HG03097 (cell line): ENCODE measurements around the gene FBN1.

Source experiments
- ATAC-seq: cut with Tn5 transposase; IDR thresholded peaks from one replicate; pipeline ENCODE4 v1.9.1; 2021; ENCODE audit not compliant: unreplicated experiment, low FRiP score

FBN1 gene

DNA sequence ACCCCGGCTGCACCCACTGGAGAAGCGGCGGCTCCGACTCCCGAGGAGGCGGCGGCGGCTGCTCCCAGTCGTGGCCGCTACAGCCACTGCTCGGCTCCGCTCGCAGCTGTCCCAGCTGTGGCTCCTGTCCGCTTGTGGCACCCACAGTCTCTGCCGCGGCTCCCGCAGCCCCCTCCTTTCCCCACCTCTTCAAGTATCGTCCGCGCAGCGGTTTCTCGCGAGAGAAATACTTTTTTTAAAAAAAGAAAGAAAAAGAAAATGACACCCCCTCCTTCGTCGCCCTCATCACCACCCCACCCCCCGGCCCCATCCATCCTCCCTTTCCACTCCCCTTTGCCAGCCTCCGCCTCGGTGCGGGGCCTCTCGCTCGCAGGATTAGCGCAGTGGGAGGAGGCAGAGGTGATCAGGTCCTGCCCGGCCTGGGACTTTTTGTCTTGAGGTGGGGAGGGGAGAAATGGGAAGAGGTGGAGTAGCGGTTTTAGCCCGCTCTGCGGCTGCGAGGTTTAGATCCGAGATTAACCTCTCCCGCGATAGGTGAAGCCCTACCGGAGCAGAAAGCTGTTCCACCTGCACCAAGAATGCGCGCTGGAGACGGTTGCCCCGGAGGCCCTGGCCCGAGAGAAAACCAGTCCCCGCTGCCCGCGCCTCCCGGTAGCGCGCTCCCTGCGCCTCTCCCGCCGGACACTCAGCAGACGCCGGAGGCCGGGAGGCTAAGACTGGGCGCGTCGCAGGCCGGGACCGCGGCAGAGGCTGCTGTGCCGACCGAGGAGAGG is at the start of gene FBN1:
TSS of gene FBN1 (minus strand) at position 152 of the 773 bp plus-strand sequence. CDS start 940 bp downstream, outside the sequence.
- ATAC-seq, result peak; percentile 57

DNA sequence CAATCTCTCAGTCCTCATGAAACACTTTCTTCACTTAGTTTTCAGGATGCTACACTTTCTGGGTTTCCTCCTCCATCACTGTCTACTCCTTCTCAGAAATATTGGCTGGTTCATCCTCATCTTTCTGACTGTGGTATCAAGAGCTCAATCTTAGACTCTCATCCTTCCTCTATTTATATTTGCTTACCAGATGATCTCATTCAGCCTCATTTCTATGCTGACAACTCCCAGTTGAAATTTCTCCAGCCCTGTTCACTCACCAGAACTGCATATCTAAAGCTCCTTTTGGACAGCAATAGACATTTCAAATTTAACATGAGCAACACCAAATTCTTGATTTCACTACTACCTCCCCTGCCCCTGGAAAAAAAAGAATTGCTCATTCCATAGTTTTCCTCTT is 48.0 kb upstream of the FBN1 start:
- no peak for ATAC-seq

DNA sequence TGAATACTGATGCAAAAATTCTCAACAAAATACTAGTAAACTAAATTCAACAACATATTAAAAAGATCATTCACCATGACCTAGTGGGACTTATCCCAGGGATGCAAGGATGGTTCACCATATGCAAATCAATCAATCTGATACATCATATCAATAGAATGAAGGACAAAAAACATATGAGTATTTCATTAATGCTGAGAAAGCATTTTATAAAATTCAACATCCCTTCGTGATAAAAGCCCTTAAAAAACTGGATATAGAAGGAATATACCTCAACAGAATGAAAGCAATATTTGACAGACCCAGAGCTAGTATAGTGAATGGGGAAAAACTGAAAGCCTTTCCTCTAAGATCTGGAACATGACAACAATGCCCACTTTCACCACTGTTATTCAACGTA is 43.0 kb upstream of the FBN1 start:
- ATAC-seq, result no peak

DNA sequence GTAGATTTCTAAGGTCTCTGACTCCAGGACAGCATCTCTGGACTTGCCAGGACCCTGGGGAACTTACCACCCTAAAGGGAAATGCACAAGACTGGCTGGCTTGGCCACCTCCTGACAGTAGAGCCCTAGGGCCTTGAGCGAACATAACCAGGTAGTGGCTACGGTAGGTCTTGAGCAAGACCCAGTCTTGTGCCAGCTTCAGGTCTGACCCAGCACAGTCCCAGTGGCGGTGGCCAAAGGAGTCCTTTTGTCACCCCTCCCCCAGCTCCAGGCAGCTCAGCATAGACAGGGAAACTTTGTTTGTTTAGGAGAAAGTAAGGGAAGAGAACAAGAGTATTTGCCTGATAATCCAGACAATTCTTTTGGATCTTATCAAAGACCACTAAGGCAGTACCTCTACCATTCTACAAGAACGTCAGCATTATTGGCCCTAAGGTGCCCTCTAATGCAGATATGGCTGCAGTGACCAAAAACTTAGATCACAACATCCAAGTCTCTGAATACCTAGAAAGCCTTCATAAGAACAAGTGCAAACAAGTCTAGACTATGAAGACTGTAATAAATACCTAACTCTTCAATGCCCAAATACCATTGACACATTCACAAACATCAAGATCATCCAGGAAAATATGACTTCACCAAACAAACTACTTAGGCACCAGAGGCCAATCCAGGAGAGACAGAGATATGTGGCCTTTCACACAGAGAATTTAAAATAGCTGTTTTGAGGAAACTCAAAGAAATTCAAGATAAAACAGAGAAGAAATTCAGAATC is 38.7 kb upstream of the FBN1 start:
- ATAC-seq, result no peak

DNA sequence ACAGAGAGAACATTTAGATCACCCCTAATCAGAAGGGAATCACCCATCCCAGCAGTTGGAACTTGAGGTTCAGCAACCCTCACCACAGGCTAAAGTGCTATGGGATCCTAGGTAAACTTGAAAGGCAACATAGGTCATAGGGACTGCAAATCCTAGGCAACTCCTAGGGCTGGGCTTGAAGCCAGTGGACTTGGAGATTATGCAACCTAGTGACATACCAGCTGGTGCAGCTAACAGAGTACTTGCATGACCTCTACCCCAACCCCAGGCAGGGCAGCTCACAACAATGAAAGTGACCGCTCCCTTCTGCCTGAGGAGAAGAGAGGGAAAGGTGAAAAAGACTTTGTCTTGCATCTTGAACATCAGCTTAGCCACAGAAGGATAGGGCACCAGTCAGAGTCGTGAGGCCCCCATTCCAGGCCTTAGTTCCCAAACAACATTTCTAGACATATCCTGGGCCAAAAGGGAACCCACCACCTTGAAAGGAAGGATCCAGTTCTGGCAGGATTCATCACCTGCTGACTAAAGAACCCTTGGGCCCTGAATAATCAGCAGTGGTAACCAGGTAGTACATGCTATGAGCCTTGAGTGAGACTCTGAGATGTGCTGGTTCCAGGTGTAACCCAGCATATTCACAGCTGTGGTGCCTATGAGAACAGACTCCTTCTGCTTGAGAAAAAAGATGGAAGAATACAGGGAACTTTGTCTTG is 37.6 kb upstream of the FBN1 start:
- ATAC-seq, result no peak

DNA sequence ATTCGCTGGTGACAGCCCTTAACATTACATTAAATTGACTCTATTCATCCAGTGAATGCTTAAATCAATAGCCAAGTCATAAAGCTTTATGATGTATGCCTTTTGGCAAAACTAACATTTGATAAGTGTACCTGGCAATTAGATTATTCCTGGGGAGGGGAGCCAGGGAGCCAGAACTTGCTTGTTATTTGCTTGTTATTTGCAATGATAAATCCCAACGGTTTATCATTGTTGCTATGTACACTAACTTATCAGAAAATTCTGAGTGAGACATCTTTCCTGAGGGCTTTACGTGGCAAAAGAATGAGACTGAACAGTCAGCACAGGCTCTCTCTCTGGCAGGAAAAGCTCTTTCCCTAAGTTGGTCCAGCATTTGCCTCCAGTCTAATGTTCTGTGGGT is 35.8 kb upstream of the FBN1 start:
- no peak for ATAC-seq

DNA sequence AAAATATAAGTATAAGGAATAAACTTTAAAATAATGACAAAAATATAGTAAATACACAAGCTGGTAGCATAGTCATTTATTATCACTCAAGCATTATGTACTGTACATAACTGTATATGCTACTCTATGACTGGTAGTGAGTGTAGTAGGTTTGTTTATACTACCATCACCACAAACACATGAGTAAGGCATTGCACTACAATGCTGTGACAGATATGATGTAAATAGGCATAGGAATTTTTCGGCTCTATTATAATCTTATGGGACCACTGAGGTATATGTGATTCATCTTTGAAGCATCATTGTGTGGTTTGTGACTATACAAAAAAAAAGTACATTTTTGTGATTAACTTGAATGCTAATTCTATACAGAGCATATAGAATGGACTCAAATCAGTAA is 35.3 kb upstream of the FBN1 start:
- no peak for ATAC-seq

DNA sequence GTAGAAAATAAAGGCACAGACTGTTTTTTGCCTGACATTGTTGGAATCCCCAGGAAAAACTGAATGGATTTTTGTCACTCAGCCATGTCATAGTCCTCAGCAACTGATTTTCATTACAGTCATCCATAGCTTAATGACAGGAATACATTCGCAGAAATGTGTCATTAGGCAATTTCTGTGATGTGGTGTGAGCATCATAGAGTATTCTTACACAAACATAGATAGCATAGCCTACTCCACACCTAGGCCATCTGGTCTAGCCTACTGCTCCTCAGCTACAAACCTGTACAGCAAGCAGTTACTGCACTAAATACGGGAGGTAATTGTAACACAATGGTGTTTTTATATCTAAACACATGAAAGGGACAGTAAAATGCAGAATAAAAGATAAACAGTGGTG is 34.4 kb upstream of the FBN1 start:
- ATAC-seq, result no peak

DNA sequence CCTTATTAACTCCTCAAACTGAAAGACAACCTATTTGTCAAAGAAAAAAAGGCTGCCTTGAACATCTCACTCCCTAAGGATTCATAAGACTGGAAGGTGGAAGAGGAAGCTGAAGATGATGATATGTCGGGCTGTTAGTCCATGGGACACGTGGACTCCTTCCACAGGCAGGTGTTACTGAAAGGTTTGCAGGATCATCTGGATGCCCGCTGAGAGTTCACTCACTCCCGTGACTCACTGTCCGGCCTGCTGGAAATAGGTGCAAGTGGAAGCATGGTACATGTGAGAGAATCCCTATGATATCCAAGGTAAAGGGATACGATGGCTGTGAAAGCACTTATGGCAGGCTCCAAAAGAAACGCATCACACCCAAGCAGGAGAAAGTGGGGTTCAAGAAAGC is 33.3 kb upstream of the FBN1 start:
- no peak for ATAC-seq

DNA sequence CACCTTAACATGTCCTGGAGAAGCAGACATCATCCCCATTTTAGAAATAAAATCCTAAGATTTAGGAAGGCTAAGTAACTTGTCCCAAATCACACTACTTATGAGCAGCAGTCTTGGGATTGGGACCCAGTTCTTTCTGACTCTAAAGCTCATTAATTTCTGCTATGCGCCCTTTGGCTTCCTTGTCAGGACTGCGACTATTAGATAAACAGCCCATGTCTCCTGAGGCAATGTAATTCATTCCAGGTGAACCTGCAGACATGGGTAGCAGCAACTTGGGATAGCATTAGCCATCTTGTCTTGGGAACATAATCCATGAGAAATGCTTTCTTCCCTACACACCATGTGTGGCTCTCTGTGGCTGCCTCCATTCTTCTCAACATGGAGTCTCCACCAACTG is 32.3 kb upstream of the FBN1 start:
- ATAC-seq, result no peak

DNA sequence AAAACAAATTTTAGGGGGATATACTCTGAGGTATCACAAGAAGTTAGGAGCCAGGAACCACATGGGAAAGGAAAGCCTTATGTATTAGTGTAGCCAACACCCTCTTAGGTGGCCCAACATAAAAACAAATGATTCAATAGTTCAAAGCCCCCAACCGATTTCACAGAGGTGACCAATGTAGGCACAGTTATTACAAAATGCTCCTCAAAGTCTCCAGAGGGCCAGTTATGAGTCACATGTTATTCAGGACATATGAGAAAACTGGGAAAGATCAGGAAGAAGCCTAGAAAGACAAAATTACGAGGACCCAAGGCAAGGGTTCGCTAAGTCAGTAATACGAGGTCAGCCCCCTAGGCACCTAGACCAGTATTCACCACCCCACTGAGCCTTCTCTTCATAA is 29.9 kb upstream of the FBN1 start:
- ATAC-seq, result no peak

DNA sequence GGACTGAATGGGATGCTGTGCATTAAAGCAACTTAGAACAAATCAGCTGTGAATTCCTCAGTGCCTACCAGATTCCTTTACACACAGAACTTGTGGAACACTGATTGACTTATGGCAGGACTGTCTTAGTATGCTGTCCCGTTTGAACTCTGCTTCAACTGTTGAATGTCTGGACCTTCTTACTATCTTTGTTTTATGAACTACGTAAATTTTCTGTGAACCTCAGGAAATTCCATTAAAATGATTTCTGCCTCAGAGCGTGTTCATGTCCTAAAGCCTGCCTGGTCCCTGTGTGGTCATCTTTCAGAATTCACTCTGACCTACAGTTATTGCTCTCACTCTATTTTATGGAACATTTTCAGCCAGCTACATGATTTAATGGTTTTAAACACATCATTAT is 29.4 kb upstream of the FBN1 start:
- no peak for ATAC-seq

DNA sequence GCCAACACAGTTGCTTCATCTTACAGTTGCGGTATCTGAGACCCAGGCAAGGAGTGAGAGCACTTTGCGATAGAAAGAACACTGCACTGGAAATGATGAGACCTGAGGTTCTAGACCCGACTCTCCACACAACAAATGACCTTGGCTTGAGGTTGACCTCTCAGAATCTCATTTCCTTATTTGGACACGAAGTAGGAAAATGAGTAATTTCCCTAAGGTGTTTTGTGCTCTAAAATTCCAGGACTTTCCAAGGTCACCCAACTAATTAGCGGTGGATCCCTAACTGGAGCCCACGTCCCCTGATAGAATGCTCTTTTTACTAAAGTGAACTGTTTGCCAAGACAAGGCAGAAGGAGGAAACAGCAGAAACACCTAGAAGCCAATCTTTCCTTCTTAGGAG is 26.7 kb upstream of the FBN1 start:
- ATAC-seq, result no peak

DNA sequence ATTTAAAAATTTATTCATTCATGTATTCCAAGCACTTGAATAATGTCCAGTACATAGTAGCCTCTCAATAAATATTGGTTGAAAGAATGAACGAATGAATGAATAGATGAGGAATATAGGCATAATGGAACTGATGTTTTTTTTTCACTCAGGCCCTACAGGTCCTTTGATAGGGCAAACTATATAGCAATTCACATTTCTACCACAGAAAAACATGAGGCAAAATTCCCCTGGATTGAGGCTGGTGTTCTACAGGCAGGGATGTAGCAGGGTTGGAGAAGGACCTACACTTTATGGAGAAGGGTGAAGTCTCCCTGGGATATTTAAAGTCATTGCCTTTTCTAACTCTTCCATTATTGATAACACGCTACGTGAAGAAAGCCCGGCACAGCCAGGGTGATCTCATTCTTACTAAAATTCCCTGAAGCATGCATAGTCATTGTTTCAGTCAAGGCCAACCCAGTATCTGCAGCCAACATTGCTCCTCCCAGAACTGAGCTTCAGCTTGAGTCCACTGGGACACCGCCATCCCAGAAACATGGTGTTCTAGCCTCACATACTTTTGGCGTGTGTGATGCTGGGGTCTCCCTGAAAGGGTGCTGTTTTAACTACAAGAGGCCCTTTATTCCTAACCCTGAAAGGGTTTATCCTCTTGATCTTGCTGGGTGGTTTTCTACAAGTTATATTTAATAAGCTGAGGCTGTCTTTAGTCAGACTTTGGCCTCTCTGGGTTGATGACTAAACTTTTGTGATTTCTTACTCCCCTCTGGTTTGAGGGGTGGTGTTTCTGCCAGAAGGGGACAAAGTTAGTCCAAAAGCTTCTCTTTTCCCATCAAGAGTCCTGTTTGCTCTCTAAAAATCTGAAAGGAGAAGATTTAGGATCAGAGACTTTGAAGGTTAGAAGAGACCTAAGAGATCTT is 25.9 kb upstream of the FBN1 start:
- no peak for ATAC-seq

DNA sequence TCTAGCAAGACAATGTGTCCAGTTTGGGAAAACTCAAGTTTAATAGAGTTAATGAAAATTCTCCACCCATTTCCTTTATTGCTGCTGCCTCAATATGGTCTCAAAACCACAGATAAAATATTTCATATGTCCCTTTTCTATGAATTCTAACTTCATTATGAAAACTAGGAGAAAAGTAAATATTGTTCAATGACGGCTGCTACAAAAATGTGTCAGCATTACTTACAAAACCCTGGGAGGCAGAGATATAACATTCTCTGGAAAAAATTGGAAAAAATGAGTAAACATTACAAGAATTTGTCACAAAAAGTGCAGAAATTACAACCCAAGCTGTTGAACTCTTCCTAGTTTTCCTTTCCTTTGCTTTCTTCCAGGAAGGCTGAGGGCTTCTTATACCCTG is 22.2 kb upstream of the FBN1 start:
- ATAC-seq, result no peak

DNA sequence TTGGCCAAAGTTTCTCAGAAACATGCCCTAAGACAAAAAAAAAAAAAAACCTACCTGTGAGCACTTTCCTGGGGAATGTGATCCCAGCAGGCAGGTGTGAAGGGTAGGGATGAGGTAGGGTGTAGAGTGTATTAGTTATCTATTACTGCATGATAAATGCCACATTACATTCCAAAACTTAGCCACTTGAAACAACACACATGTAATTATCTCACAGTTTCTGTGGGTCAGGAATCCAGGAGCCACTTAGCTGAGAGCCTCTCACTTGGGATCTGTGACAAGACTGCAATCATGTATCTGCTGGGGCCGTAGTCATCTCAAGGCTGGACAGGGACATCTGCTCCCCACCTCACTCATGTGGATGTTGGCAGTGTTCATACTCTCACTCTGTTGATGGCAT is 18.9 kb upstream of the FBN1 start:
- ATAC-seq, result no peak

DNA sequence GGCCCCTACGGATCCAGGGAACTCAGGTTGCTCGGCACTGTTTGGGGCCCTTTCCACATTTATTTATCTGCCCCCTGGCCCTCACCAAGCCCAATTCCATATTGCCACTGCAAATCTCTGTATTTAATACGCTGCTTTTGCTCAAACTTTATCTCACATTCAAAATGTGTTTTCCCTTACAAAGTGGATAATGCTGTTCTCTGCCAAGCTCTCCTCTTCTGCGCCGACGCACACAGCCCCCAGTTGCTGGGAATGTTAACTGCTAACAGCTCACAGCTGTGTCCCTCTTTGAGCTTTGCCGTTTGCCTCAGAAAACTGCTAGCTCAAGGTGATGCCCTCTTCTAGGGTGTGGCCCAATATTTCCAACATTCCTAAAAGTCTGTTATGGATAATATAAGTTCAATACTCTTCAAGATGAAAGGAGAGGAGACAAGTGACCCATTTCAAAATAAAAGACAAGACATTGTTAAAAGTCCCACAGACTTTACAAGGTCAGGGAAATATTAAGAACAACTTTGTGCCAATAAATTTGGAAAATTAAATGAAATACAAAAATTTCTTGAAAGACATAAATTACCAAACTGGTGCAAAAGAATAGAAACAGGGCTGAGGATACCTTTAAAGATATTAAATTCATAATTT is 12.6 kb upstream of the FBN1 start:
- ATAC-seq, result no peak

DNA sequence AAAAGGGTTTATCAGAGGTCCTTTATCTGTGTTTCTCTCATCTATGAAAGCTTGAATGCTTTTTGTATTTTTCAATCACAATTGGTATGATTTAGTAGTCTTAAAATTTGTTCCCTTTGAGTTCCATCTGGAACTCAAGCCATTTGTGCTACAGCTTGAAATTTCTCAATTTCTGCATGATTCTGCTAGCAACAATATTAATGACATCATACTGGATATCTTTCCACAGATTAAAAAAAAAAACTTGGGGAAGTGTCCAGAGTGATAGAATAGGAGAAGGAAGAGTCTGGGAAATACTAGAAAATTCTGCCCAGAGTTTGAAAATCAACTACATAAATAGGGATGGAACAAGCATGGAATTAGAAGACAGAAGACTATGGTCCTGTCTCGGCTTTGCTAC is 9.3 kb upstream of the FBN1 start:
- ATAC-seq, result no peak

DNA sequence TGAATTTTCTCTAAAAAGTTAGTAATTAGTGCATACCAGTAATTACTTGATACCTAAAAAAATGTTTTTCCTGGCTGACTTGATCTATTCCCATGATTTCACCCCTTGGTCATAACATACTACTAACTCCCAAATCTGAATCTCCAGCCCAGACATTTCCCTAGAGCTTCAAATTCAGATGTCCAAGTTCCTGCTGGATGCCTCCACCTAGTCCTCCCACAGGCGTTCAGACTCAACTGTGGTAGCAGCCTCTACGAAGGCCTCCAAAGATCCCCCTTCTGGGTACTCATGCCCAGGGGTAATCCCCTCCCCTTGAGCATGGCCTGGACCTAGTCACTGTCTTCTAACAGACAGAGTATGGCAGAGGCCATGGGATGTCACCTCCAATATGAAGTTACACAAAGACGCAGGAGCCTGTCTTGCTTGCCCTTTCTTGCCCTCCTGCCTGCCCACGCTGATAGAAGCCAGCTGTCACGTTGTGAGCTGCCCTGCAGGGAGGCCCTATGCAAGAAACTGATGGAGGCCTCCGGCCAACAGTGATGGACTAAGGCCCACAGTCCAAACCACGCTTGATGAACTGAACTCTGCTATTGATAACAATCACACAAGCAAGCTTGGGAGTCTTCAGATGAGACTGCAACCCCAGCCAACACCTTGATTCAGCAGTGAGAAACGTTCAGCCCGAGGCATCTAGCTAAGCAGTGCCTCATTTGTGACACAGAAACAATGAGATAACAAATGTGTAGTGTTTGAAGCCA is 8.6 kb upstream of the FBN1 start:
- no peak for ATAC-seq
